GM23338 (cell line): ENCODE data around the gene COLQ.

Experiments
- CREB1 ChIP-seq: fragments of 250-450 bp; sonication (Bioruptor Pico); IDR thresholded peaks from 2 replicates; pipeline ENCODE4 v1.5.0; 2020; ENCODE audit warnings: low read depth, mild to moderate bottlenecking, moderate library complexity
- CTCF ChIP-seq, 2 experiments: fragments of 200-600 bp in 1 of 2; sonication (generic) in 1 of 2; conservative IDR thresholded peaks; 2 replicates each; pipeline versions ENCODE4 v1.5.1 to v1.6.1; 2016 to 2017; ENCODE audit warnings: antibody characterized with exemption in 2 of 2, low read depth in 2 of 2, mild to moderate bottlenecking in 2 of 2, moderate library complexity in 1 of 2
- ETS1 ChIP-seq: IDR thresholded peaks from 2 replicates; pipeline ENCODE4 v1.6.1; 2016; ENCODE audit warnings: antibody characterized with exemption
- EZH2 ChIP-seq: fragments of 200-600 bp; sonication (generic); IDR thresholded peaks from one replicate; pipeline ENCODE4 v1.8.0; 2017; ENCODE audit warnings: antibody characterized with exemption, mild to moderate bottlenecking, low read depth; ENCODE audit not compliant: unreplicated experiment
- EZH2phosphoT487 ChIP-seq: fragments of 200-600 bp; sonication (generic); IDR thresholded peaks from one replicate; pipeline ENCODE4 v1.8.1; 2018; ENCODE audit warnings: antibody characterized with exemption; ENCODE audit not compliant: unreplicated experiment
- JUNB ChIP-seq: IDR thresholded peaks from one replicate; pipeline ENCODE4 v1.6.1; 2016; ENCODE audit warnings: antibody characterized with exemption; ENCODE audit not compliant: unreplicated experiment
- NANOG ChIP-seq: IDR thresholded peaks from 2 replicates; pipeline ENCODE4 v1.6.1; 2016; ENCODE audit warnings: antibody characterized with exemption, borderline replicate concordance
- POLR2AphosphoS5 ChIP-seq: IDR thresholded peaks from 2 replicates; pipeline ENCODE4 v1.6.1; 2016; ENCODE audit warnings: antibody characterized with exemption, low read depth
- REST ChIP-seq: IDR thresholded peaks from one replicate; pipeline ENCODE4 v1.6.1; 2018; ENCODE audit warnings: antibody characterized with exemption; ENCODE audit not compliant: unreplicated experiment
- STAT1 ChIP-seq: IDR thresholded peaks from one replicate; pipeline ENCODE4 v1.6.1; 2016; ENCODE audit warnings: antibody characterized with exemption; ENCODE audit not compliant: unreplicated experiment
- ZNF114 ChIP-seq: fragments of 250-450 bp; sonication (Bioruptor Pico); IDR thresholded peaks from 2 replicates; pipeline ENCODE4 v1.5.0; 2020; ENCODE audit warnings: mild to moderate bottlenecking, moderate library complexity
- ZNF331 ChIP-seq: fragments of 250-450 bp; sonication (Bioruptor Pico); IDR thresholded peaks from 2 replicates; pipeline ENCODE4 v1.5.0; 2020; ENCODE audit warnings: low read depth, mild to moderate bottlenecking, moderate library complexity

GRCh38 chr3:15535732-15536131, 14.2 kb upstream of the COLQ start:
- TF ChIP-seq CTCF (conservative IDR thresholded peaks at IDR 0.05; ENCODE audit: low read depth in 2 of 2), result no peak
- TF ChIP-seq POLR2AphosphoS5, result no peak
- TF ChIP-seq REST, result no peak
- TF ChIP-seq EZH2, result no peak
- no peak for TF ChIP-seq EZH2phosphoT487
- TF ChIP-seq CREB1 (CRISPR knock-in tag), result no peak
- no peak for TF ChIP-seq NANOG
- TF ChIP-seq ETS1, result no peak
- no peak for TF ChIP-seq STAT1
- no peak for TF ChIP-seq ZNF114 (CRISPR knock-in tag)
- TF ChIP-seq ZNF331 (CRISPR knock-in tag), result no peak
- no peak for TF ChIP-seq JUNB
